Left lung (tissue), 10 donors: ENCODE results near the gene MACROD2. TPM values are rescaled to one million over a fixed set of nuclear protein-coding genes. Genes with fewer than 3 reads are reported as not detected.

Experiments
- ATAC-seq: fragments of 200-7000 bp; cut with Tn5 transposase; one replicate; pipeline ENCODE4 v1.9.1; 2020; ENCODE audit warnings: moderate library complexity
- DNase-seq, 4 donors: peaks; one replicate each; pipeline ENCODE4 v3.0.0-alpha.2; 2013 to 2020
- H3K27ac ChIP-seq, 2 donors: fragments of 200-600 bp; sonication (generic) in 1 of 2; one replicate each; pipeline versions ENCODE4 v1.5.0 to v1.8.0; 2020 to 2021
- H3K27me3 ChIP-seq, 2 donors: fragments of 200-600 bp; sonication (generic) in 1 of 2; one replicate each; pipeline versions ENCODE4 v1.5.0 to v1.8.0; 2020 to 2021
- H3K36me3 ChIP-seq, 2 donors: fragments of 200-600 bp; sonication (generic) in 1 of 2; one replicate each; pipeline versions ENCODE4 v1.5.0 to v1.8.0; 2020 to 2021
- H3K4me1 ChIP-seq, 2 donors: fragments of 200-600 bp; one replicate each; pipeline ENCODE4 v1.8.0; 2021
- H3K4me3 ChIP-seq, 2 donors: fragments of 200-600 bp; sonication (generic) in 1 of 2; one replicate each; pipeline versions ENCODE4 v1.5.0 to v1.8.0; 2020 to 2021; ENCODE audit warnings: mild to moderate bottlenecking in 1 of 2
- H3K9me3 ChIP-seq, 2 donors: fragments of 200-600 bp; sonication (generic) in 1 of 2; one replicate each; pipeline versions ENCODE4 v1.5.0 to v1.8.0; 2020 to 2021
- intact Hi-C, 2 donors: fragments of 100-400 bp; cut with DNase I; formaldehyde crosslinking; loops; one replicate each; pipeline versions ENCODE4 v1.11.2 to v1.14.2; 2022
- polyA plus RNA-seq, 6 donors: library from polyadenylated mRNA; unstranded; fragments of 120-200 nt; gene quantifications; one replicate each; pipeline ENCODE4 v1.2.1, GENCODE V29; 2013; ENCODE audit not compliant: insufficient read length in 6 of 6
- total RNA-seq, 2 donors: library from RNA; stranded (reverse); fragmentation: NEBNext Ultra II Directional; extraction: Animal tissue kit (Norgen Biotek cat#: 25700); gene quantifications; one replicate each; pipeline ENCODE4 v1.2.1, GENCODE V29; 2021
- TF ChIP-seq, protein P1 (sequence below), 2 donors: fragments of 200-600 bp; sonication (generic) in 1 of 2; IDR thresholded peaks; one replicate each; pipeline versions ENCODE4 v1.5.0 to v1.8.0; 2021; ENCODE audit warnings: antibody characterized with exemption in 2 of 2
- donor health status: DM: no; HTN: yes; CAD: no.
- donor health status: DM: no; HTN: no; CAD: no.

MACROD2 gene
- total and polyA plus RNA-seq, 8 donors = 6.1 to 23.6 (median 8.9) TPM

DNA sequence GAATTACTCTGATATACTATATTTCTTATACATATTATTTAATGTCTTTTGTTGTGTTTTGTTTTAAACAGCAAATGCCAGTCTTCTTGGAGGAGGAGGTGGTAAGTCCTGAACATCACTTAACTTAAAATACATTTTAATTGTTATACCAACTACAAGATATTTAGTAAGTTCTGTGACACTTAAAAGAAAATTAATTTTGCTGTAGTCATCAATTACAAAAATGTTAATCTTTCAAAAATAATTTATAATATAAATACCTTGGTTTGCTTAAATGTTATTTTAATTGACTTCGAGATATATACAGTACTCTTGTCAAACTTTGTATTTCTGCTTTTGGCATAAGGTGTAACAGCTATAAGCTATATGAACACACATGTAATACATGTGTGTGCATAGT is 498.1 kb downstream of the MACROD2 start:
- Histone ChIP-seq H3K4me1 (no peaks in the 10 kb centered on the region), H3K27me3 (no peaks in the 10 kb centered on the region), H3K4me3 (no peak overlapping the region), H3K27ac (no peak overlapping the region), H3K9me3 (no peaks in the 10 kb centered on the region), H3K36me3 (no peaks in the 10 kb centered on the region)
- TF ChIP-seq, protein P1, sequence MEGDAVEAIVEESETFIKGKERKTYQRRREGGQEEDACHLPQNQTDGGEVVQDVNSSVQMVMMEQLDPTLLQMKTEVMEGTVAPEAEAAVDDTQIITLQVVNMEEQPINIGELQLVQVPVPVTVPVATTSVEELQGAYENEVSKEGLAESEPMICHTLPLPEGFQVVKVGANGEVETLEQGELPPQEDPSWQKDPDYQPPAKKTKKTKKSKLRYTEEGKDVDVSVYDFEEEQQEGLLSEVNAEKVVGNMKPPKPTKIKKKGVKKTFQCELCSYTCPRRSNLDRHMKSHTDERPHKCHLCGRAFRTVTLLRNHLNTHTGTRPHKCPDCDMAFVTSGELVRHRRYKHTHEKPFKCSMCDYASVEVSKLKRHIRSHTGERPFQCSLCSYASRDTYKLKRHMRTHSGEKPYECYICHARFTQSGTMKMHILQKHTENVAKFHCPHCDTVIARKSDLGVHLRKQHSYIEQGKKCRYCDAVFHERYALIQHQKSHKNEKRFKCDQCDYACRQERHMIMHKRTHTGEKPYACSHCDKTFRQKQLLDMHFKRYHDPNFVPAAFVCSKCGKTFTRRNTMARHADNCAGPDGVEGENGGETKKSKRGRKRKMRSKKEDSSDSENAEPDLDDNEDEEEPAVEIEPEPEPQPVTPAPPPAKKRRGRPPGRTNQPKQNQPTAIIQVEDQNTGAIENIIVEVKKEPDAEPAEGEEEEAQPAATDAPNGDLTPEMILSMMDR (IDR thresholded peaks at IDR 0.05) = no peak
- ATAC-seq (no peak), DNase-seq (no peak)
- intact Hi-C loops = no loop called here

DNA sequence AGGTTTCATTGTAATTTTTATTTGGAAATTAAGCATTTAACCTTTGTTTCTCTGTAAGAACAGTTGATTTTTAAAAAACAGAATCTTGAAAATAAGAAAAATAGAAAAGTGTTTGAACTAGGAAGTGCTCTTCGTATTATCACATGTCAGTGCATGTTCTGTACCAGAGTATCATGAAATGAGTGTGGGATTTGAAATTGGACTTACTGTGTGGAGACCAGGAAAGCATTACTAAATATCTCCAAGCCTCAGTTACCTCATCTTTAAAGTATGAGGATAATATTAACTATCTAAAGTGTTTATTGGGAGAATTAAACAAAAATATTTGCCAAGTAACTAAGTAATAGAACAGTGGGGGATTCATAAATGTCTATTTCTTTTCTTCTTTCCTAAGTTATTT is 499.0 kb downstream of the MACROD2 start:
- Histone ChIP-seq H3K36me3 (no peaks in the 10 kb centered on the region), H3K4me1 (no peaks in the 10 kb centered on the region), H3K27me3 (no peaks in the 10 kb centered on the region), H3K4me3 (no peak overlapping the region), H3K27ac (no peak overlapping the region), H3K9me3 (no peaks in the 10 kb centered on the region)
- TF ChIP-seq, protein P1 (IDR thresholded peaks at IDR 0.05) = no peak
- ATAC-seq (no peak), DNase-seq (no peak)
- intact Hi-C loops = no loop called here

DNA sequence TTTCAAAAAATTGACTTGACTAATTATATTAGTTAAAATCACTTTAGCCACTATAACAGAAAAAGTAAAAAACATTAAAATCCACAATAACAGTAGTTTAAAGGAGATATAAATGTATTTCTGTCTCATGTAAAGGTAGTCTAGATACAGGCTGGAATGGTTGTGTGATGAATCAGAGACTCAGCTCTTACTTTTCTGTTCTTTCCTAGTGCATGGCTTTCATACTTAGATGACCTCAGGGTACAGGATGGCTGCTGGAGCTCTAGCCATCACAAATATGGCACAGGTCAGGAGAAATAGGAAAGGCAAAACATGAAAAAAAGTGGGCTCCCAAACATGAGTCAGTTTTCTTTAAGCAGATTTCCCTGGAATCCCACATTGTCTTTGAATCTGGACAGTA is 499.8 kb downstream of the MACROD2 start:
- H3K27me3 ChIP-seq = no peaks in the 10 kb centered on the region
- no peak overlapping the region for H3K4me3 ChIP-seq
- no peak overlapping the region for H3K27ac ChIP-seq
- no peaks in the 10 kb centered on the region for H3K9me3 ChIP-seq
- no peak for ATAC-seq
- H3K36me3 ChIP-seq = no peaks in the 10 kb centered on the region
- H3K4me1 ChIP-seq = no peaks in the 10 kb centered on the region
- TF ChIP-seq, protein P1 (IDR thresholded peaks at IDR 0.05) = no peak
- intact Hi-C loops = no loop called here
- DNase-seq = no peak

DNA sequence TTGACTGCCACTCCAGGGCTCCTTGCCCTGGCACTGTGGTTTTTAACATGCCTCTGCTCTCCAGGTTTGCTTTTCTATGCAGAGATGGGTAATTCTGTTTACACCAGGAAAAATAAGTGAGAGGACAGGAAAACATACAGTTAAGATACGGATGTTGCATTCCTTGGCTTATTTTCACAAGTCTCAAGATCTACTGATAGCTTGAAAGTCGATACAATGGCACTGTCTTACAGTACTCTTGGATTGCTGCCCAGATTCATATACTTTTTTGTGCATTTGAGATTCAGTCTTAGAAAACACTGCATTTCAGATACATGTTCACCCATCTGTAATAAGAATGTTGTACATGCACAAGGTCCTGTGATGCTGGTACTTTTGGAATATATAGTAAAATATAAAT is 501.7 kb downstream of the MACROD2 start:
- Histone ChIP-seq H3K9me3 (no peaks in the 10 kb centered on the region), H3K4me1 (no peaks in the 10 kb centered on the region), H3K27me3 (no peaks in the 10 kb centered on the region), H3K27ac (no peak overlapping the region), H3K36me3 (no peaks in the 10 kb centered on the region), H3K4me3 (no peak overlapping the region)
- TF ChIP-seq, protein P1 (IDR thresholded peaks at IDR 0.05) = no peak
- no peak for DNase-seq
- intact Hi-C loops = no loop called here
- no peak for ATAC-seq

DNA sequence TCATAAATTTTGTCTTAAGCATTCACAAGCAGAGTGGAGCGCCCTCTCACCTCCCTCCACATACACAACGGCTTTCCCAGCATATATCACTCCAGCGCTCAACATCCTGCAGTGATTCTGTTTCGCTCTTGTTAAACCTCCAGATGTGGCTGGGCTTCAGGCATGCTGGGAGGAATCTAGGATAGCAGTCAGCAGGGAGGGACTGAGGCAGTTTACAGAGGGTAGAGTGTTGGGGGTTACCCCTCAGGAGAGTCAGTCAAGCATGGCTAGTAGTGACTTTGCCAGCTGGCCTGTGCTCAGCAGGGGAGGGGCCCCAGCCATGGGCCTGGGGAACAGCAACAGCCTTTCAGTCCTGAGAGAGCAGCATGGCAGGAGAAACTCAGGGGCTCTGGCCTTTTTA is 503.5 kb downstream of the MACROD2 start:
- H3K27ac ChIP-seq = no peak overlapping the region

More for the DNA sequence above, 503.5 kb downstream of the MACROD2 start:
- H3K4me3 ChIP-seq = no peak overlapping the region
- TF ChIP-seq, protein P1 (IDR thresholded peaks at IDR 0.05) = no peak
- H3K36me3 ChIP-seq = no peaks in the 10 kb centered on the region
- H3K9me3 ChIP-seq = no peaks in the 10 kb centered on the region
- no peaks in the 10 kb centered on the region for H3K4me1 ChIP-seq
- peak in 2 of 4 donors; percentile 14 to 50 for DNase-seq
- intact Hi-C loops = no loop called here
- peak; percentile 23 for ATAC-seq
- H3K27me3 ChIP-seq = no peaks in the 10 kb centered on the region
